OCI-LY3 (cell line): ENCODE results near the gene PHF20.

Experiments used
- CTCF ChIP-seq: fragments of 200-600, 300-600 bp; sonication (generic); IDR thresholded peaks from 2 replicates; pipeline ENCODE4 v1.5.1; 2014; ENCODE audit warnings: antibody characterized with exemption, low read length, low read depth
- EZH2phosphoT487 ChIP-seq: fragments of 200-600 bp; shearing (Covaris generic); IDR thresholded peaks from 2 replicates; pipeline ENCODE4 v1.6.1; 2018; ENCODE audit warnings: antibody characterized with exemption, mixed run types, low read depth

GRCh38 chr20:35726842-35727711, 44.7 kb upstream of the PHF20 start:
- TF ChIP-seq CTCF, result no peak
- no peak for TF ChIP-seq EZH2phosphoT487
